Measurements from ENCODE around the gene MAML1.

DNA sequence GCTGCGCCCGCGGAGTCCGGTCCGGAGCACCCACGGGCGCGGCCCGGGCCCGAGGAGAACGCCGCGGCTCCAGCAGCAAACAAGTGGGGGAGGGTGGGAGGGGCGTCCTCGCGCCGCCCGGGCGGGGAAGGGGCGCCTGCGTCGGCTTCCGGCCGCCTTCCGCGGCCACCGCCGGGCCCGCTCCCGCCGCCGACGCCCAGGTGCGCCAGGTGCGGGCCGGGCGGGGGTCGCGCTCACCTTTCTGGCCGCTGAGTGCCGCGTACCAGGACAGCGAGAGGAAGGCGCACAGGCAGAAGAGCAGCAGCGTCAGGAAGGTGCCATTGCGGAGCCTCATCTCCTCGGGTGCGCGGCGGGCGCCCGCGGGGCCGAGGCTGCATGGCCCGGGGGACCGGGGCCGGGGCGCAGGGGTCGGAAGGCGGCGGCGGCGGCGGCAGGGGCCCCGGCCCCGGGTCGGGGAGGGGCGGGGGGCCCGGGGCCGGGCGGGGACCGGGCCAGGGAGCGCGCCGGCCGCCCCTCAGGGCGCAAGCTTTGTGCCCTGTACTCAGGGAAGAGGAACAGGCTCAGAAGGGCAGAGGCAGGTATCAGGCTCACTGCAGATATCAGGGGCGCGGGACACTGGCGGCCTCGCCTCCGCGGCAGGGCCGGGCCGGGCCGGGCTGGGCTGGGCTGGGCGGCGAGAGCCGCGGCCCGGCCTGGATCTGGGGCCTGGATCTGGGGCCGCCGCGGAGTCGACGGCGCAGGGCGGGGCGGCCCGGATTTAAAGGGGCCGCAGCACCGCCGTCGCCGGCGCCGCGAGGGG lies 73.8 kb downstream of the MAML1 start, which contains the start of gene MGAT4B:
- peak; percentile 64 to 67 for TF ChIP-seq POLR2A (IDR thresholded peaks at IDR 0.05)
- TF ChIP-seq, protein P1, sequence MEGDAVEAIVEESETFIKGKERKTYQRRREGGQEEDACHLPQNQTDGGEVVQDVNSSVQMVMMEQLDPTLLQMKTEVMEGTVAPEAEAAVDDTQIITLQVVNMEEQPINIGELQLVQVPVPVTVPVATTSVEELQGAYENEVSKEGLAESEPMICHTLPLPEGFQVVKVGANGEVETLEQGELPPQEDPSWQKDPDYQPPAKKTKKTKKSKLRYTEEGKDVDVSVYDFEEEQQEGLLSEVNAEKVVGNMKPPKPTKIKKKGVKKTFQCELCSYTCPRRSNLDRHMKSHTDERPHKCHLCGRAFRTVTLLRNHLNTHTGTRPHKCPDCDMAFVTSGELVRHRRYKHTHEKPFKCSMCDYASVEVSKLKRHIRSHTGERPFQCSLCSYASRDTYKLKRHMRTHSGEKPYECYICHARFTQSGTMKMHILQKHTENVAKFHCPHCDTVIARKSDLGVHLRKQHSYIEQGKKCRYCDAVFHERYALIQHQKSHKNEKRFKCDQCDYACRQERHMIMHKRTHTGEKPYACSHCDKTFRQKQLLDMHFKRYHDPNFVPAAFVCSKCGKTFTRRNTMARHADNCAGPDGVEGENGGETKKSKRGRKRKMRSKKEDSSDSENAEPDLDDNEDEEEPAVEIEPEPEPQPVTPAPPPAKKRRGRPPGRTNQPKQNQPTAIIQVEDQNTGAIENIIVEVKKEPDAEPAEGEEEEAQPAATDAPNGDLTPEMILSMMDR (IDR thresholded peaks at IDR 0.05): peak in 1 of 5 experiments; percentile 15
